ENCODE data around the gene LRCOL1.

DNA sequence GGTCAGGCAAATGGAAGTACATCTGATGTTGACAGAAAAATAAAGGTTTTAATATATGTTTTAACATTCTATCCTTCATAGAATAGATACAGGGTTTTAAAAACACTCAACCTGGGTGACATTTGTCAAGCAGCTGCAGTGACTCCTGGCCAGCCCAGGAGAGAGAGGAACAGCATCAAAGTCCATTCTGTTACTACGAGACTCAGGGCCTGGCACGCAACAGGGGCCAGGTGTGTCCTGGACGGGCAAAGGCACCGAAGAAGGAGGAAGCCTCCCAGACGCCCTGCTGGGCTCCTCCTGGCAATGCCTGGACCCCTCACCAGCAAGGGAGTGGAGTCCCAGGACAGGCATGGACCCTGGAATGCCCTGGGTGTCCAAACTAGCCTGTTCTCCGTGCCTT lies 22.1 kb downstream of the LRCOL1 start:
- TF ChIP-seq POLR2A (IDR thresholded peaks at IDR 0.05): no peak
- TF ChIP-seq, protein P1, sequence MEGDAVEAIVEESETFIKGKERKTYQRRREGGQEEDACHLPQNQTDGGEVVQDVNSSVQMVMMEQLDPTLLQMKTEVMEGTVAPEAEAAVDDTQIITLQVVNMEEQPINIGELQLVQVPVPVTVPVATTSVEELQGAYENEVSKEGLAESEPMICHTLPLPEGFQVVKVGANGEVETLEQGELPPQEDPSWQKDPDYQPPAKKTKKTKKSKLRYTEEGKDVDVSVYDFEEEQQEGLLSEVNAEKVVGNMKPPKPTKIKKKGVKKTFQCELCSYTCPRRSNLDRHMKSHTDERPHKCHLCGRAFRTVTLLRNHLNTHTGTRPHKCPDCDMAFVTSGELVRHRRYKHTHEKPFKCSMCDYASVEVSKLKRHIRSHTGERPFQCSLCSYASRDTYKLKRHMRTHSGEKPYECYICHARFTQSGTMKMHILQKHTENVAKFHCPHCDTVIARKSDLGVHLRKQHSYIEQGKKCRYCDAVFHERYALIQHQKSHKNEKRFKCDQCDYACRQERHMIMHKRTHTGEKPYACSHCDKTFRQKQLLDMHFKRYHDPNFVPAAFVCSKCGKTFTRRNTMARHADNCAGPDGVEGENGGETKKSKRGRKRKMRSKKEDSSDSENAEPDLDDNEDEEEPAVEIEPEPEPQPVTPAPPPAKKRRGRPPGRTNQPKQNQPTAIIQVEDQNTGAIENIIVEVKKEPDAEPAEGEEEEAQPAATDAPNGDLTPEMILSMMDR (IDR thresholded peaks at IDR 0.05): no peak

All from prostate gland (tissue), 2 donors.